ENCODE measurements around the gene TNFAIP2.

The TNFAIP2 gene

GRCh38 chr14:103101257-103101962 is 21.9 kb upstream of the TNFAIP2 start:
- Mint-ChIP-seq H3K9me3 (no peaks in the 10 kb centered on the region), H3K4me3 (no peak overlapping the region), H3K27ac (no peak overlapping the region), H3K36me3 (ENCODE audit: low read depth) (no peaks in the 10 kb centered on the region), H3K4me1 (ENCODE audit: low read depth) (peaks cover 4% of the 10 kb centered on the region), H3K27me3 (peaks cover 23% of the 10 kb centered on the region)

DNA sequence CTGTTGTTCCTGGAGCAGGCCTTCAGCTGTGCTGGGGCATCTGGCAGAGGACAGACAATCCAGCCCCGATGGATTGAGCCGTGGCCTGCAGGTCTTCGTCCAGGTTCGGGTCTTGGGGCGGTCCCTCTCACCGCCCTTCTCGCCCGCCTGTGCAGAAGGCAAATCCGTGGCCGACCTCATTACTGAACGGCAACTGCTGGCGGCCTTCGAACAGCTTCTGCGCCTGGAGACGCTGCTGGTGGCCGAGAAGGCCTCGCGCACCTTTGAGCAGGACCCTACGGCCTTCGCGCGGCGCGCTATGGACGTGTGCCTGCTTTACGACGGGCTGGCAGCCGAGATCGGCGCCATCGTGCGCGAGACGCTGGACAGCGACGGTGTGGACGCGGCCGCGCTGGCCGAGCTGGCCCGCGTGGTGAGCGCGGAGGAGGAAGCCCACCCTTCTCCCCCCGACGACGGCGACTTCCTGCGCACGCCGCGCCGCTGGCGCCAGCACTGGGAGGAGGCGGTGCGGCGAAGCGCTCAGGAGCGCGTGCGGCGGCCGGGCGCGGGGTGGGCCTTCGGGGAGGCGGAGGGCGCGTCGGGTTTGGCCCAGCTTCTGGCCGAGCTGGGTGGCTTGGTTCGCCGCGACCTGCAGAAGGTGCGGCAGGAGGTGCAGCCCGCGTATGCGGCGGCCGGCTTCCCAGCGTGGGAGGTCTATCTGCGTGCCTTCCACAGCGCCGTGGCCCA is 21.1 kb upstream of the TNFAIP2 start:
- no peak overlapping the region for H3K27ac Mint-ChIP-seq
- peaks cover 23% of the 10 kb centered on the region for H3K27me3 Mint-ChIP-seq
- no peaks in the 10 kb centered on the region for H3K9me3 Mint-ChIP-seq
- no peaks in the 10 kb centered on the region for H3K36me3 Mint-ChIP-seq (ENCODE audit: low read depth)
- no peak overlapping the region for H3K4me3 Mint-ChIP-seq
- H3K4me1 Mint-ChIP-seq (ENCODE audit: low read depth): peaks cover 4% of the 10 kb centered on the region

DNA sequence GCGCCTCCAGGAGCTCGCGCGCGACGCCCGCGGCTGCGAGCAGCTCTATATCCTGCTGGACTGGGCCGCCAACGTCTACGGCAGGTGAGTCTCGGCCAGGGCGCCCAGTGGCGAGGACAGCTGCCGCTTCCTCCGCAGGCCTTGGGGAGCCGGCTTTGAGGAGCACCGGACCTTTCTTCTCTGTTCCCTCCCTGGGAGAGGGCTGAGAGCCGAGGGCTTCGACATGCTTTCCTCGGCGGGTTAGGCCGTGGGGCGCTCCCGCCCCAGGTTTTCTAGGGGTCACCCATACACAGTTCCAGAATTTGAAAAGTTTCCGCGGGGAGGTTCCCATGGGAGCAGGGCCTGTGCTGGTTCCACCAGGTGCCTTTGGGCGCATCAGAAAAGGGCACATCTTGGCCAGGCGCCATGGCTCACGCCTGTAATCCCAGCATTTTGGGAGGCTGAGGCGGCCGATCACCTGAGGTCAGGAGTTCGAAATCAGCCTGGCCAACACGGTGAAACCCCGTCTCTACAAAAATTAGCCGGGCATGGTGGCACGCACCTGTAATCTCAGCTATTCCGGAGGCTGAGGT is 20.5 kb upstream of the TNFAIP2 start:
- H3K4me1 Mint-ChIP-seq (ENCODE audit: low read depth): peaks cover 4% of the 10 kb centered on the region
- no peaks in the 10 kb centered on the region for H3K36me3 Mint-ChIP-seq (ENCODE audit: low read depth)
- peaks cover 23% of the 10 kb centered on the region for H3K27me3 Mint-ChIP-seq
- no peaks in the 10 kb centered on the region for H3K9me3 Mint-ChIP-seq
- no peak overlapping the region for H3K27ac Mint-ChIP-seq
- no peak overlapping the region for H3K4me3 Mint-ChIP-seq

- no peak overlapping the region for H3K27ac Mint-ChIP-seq
- peaks cover 4% of the 10 kb centered on the region for H3K4me1 Mint-ChIP-seq (ENCODE audit: low read depth)
- no peaks in the 10 kb centered on the region for H3K9me3 Mint-ChIP-seq
- no peak overlapping the region for H3K4me3 Mint-ChIP-seq
- no peaks in the 10 kb centered on the region for H3K36me3 Mint-ChIP-seq (ENCODE audit: low read depth)
- H3K27me3 Mint-ChIP-seq: peaks cover 23% of the 10 kb centered on the region
Observed at GRCh38 chr14:103103461-103104388, 19.5 kb upstream of the TNFAIP2 start.

DNA sequence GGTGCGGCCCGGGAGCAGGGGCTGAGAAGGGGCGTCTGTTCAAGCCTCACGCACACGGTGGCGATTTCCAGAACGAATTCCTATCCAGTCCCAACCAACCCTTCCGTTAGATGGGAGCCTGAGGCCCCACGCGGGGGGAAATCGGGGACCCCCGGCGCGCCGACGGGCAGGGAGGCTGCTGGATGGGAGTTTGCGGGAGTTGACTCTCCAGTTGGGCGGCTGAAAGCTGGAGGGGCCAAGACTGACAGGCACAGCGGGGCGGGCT is 18.9 kb upstream of the TNFAIP2 start:
- Mint-ChIP-seq H3K27ac (no peak overlapping the region), H3K36me3 (ENCODE audit: low read depth) (no peaks in the 10 kb centered on the region), H3K9me3 (no peaks in the 10 kb centered on the region), H3K27me3 (peaks cover 23% of the 10 kb centered on the region), H3K4me3 (no peak overlapping the region), H3K4me1 (ENCODE audit: low read depth) (peaks cover 4% of the 10 kb centered on the region)

DNA sequence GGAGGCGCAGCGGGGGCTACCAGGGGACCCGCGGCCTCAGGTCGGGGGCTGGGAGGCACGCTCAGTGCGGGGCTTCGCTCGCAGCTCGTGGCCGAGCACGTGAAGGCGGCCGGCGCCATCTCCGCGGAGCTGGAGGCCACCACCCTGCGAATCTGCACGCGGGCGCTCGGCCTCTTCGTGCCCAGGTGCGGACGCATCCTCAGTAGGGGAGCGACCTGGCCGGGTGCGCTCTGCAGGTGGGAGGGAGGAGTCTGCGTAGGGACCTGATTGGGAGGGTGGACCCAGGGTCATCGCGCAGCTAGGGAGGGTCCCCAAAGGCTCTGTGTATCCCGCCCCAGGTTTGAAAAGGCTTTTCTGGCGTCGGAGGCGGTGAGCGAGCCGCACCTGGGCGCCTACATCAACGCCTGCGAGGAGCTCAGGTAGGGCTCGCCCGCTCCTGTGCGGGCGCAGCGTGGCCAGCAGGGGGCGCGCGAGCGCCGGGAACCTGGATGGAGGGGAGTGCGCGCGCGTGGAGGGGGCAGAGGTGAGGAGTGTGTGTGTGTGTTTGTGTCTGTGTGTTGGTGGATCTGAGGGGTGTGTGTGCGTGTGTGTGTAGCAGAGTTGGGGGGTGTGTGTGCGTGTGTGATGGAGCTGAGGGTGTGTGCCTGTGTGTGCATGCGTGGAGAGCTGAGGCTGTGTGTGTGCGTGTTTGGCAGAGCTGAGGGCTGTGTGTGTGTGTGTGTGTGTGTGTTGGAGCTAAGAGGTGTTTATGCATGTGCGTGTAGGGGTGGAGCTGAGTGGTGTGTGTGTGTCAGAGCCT is 18.4 kb upstream of the TNFAIP2 start:
- Mint-ChIP-seq H3K27ac (no peak overlapping the region), H3K4me1 (ENCODE audit: low read depth) (peaks cover 4% of the 10 kb centered on the region), H3K27me3 (peaks cover 23% of the 10 kb centered on the region), H3K4me3 (no peak overlapping the region), H3K9me3 (no peaks in the 10 kb centered on the region), H3K36me3 (ENCODE audit: low read depth) (no peaks in the 10 kb centered on the region)

DNA sequence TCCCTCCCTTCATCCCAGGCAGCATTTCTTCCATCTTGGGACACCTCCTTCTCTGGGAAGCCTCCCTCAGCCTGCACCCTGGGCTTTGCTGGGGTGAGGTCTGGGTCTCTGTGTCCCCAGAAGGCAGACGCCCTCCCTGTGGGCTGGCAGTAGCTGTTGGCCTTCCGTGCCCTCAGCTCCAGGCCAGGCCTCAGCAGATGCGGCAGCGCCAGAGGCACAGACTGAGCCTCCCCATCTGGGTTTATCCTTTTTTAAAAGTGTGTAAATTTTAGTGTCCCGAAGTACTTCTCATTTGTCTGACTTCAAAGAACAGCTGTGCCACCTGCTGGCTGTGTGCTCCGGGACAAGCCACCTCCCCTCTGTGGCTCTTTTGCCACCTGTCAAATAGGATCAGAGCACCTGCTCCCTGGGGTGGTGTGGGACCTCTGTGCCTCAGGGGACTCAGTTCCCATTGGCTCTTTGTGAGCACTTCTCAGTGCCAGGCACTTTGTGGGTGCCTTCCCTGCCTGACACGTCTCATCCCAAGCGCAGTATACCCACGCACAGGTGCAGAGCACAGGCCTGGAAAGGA is 17.6 kb upstream of the TNFAIP2 start:
- Mint-ChIP-seq H3K4me1 (ENCODE audit: low read depth) (peaks cover 6% of the 10 kb centered on the region), H3K4me3 (no peak overlapping the region), H3K27me3 (peaks cover 25% of the 10 kb centered on the region), H3K36me3 (ENCODE audit: low read depth) (no peaks in the 10 kb centered on the region), H3K9me3 (no peaks in the 10 kb centered on the region), H3K27ac (no peak overlapping the region)

DNA sequence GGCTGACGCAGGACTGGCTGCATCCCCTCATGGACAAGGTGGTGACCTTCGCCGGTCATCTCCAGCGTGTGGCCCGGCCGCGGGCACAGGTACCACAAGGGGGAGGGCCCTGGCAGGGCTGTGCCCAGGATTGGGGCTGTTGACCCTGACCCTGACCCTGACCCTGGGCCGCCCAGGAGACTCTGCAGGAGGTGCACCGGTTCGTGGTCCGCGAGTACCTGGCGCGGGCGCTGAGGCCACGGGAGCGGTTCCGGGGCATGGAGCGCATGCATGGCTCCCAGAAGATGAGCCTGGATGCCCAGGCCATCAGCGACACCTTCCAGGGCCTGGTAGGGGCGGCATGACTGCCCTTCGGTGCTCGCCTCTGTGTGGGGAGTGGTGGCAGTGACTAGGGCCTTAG is 15.8 kb upstream of the TNFAIP2 start:
- H3K27me3 Mint-ChIP-seq: peaks cover 21% of the 10 kb centered on the region
- peaks cover 8% of the 10 kb centered on the region for H3K4me1 Mint-ChIP-seq (ENCODE audit: low read depth)
- H3K4me3 Mint-ChIP-seq: no peak overlapping the region
- no peak overlapping the region for H3K27ac Mint-ChIP-seq
- H3K36me3 Mint-ChIP-seq (ENCODE audit: low read depth): no peaks in the 10 kb centered on the region
- H3K9me3 Mint-ChIP-seq: no peaks in the 10 kb centered on the region

DNA sequence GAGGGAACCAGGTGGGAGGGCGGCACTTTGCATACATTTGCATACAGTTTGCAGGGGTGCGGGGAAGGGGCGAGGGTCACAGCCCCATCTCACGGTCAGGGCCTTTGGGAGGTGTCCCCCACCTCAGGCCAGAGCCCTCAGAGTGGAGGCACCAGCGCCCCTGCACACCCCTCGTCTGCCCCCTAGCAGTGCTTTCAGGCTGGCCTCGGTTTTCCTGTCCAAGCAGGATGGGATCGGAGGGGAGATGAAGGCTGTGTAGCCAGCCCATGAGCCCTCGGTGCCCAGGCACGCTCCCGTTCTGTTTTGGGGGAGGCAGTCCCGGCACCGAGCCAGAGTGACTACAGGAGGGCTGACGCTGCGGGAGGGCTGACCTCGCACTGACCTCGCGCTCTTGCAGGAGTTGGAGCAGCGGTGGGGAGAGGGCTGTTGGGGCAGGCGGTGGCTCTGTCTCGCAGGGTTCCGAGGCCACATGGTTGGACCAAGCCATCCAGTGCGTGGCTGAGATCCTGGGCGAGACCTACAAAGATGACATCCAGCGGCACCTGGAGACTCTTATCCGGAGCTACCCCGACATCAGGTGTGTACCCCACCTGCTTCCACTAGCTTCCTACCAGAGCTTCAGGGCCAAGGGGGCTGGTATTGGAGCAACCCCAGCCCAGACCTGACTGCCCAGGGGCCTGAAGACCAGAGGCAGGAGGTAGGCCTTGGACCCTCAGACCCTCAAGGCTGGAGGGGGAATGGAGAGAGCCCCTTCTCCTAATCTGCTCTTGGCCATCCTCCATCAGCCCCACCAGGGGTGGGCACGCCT is 15.1 kb upstream of the TNFAIP2 start:
- Mint-ChIP-seq H3K27me3 (peaks cover 16% of the 10 kb centered on the region), H3K27ac (no peak overlapping the region), H3K36me3 (ENCODE audit: low read depth) (no peaks in the 10 kb centered on the region), H3K4me3 (no peak overlapping the region), H3K9me3 (no peaks in the 10 kb centered on the region), H3K4me1 (ENCODE audit: low read depth) (peaks cover 8% of the 10 kb centered on the region)

GRCh38 chr14:103108749-103109207 is 14.5 kb upstream of the TNFAIP2 start:
- Mint-ChIP-seq H3K27ac (no peak overlapping the region), H3K27me3 (peaks cover 10% of the 10 kb centered on the region)

GRCh38 chr14:103109535-103110441 is 13.5 kb upstream of the TNFAIP2 start:
- Mint-ChIP-seq H3K9me3 (no peaks in the 10 kb centered on the region), H3K4me1 (ENCODE audit: low read depth) (peaks cover 9% of the 10 kb centered on the region), H3K4me3 (no peak overlapping the region), H3K36me3 (ENCODE audit: low read depth) (no peaks in the 10 kb centered on the region), H3K27me3 (peaks cover 10% of the 10 kb centered on the region), H3K27ac (no peak overlapping the region)

More at GRCh38 chr14:103108749-103109207, 14.5 kb upstream of the TNFAIP2 start:
- H3K36me3 Mint-ChIP-seq (ENCODE audit: low read depth): no peaks in the 10 kb centered on the region
- no peak overlapping the region for H3K4me3 Mint-ChIP-seq
- H3K9me3 Mint-ChIP-seq: no peaks in the 10 kb centered on the region
- peaks cover 8% of the 10 kb centered on the region for H3K4me1 Mint-ChIP-seq (ENCODE audit: low read depth)

GRCh38 chr14:103110681-103111231 is 12.5 kb upstream of the TNFAIP2 start:
- Mint-ChIP-seq H3K4me3 (no peak overlapping the region), H3K4me1 (ENCODE audit: low read depth) (peaks cover 12% of the 10 kb centered on the region), H3K9me3 (no peaks in the 10 kb centered on the region), H3K27me3 (peaks cover 5% of the 10 kb centered on the region), H3K27ac (no peak overlapping the region), H3K36me3 (ENCODE audit: low read depth) (no peaks in the 10 kb centered on the region)

Measured in stimulated activated naive CD8-positive, alpha-beta T cell treated with anti-CD3 and anti-CD28 coated beads, Interleukin-15, Interleukin-2, amounts not matched to agents 100 ng/mL and 50 ng/mL, for 24 hours (primary cell).